SJCRH30 (cell line): ENCODE data around the gene HOPX. TPM values are rescaled to one million over a fixed set of nuclear protein-coding genes. Genes with fewer than 3 reads are reported as not detected.
"Not testable (repeated sequence)": the region's sequence is repeated elsewhere in the genome, so short reads cannot be mapped to it uniquely, and the experiment has no call there.

Experiments
- DNase-seq, 2 experiments: peaks; one replicate each; pipeline ENCODE4 v3.0.0-alpha.2; 2015 to 2020
- H3K27ac ChIP-seq: fragments of 250-450 bp; sonication (Bioruptor Pico); 2 replicates; pipeline ENCODE4 v1.5.1; 2020; ENCODE audit warnings: mild to moderate bottlenecking, moderate library complexity
- H3K27me3 ChIP-seq: fragments of 250-450 bp; sonication (Bioruptor Pico); 2 replicates; pipeline ENCODE4 v1.5.1; 2020; ENCODE audit warnings: mild to moderate bottlenecking, moderate library complexity
- H3K36me3 ChIP-seq: fragments of 250-450 bp; sonication (Bioruptor Pico); 2 replicates; pipeline ENCODE4 v1.5.1; 2020; ENCODE audit warnings: mild to moderate bottlenecking, moderate library complexity
- H3K4me1 ChIP-seq: fragments of 250-450 bp; sonication (Bioruptor Pico); 2 replicates; pipeline ENCODE4 v1.5.1; 2020; ENCODE audit warnings: mild to moderate bottlenecking, moderate library complexity
- H3K4me3 ChIP-seq: fragments of 250-450 bp; sonication (Bioruptor Pico); 2 replicates; pipeline ENCODE4 v1.5.1; 2020; ENCODE audit warnings: mild to moderate bottlenecking, moderate library complexity
- H3K9me3 ChIP-seq: fragments of 250-450 bp; sonication (Bioruptor Pico); replicated peaks from 2 replicates; pipeline ENCODE4 v1.5.1; 2020; ENCODE audit warnings: mild to moderate bottlenecking, moderate library complexity
- total RNA-seq: library from RNA; depleted of rRNA; stranded (reverse); fragments of >200 nt; shearing (Covaris generic); gene quantifications from 2 replicates; pipeline ENCODE4 v1.2.3, GENCODE V29; 2014; rRNA removed

HOPX gene, protein sequence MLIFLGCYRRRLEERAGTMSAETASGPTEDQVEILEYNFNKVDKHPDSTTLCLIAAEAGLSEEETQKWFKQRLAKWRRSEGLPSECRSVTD
- not detected in 2 replicates for total RNA-seq

GRCh38 chr4:56681158-56681852 lies at the start of gene HOPX:
Gene HOPX, minus strand, starts transcription at chr4:56681296. Its CDS starts 23,480 bp downstream, at chr4:56657816.
- no peak within 1 kb of the TSS for H3K4me3 ChIP-seq

GRCh38 chr4:56730097-56730496 lies 49.0 kb upstream of the HOPX start:
- no peak overlapping the region for H3K27ac ChIP-seq
- no peaks in the 10 kb centered on the region for H3K36me3 ChIP-seq
- no peaks in the 10 kb centered on the region for H3K9me3 ChIP-seq
- no peak for DNase-seq
- no peak overlapping the region for H3K4me3 ChIP-seq
- H3K27me3 ChIP-seq = no peaks in the 10 kb centered on the region
- no peaks in the 10 kb centered on the region for H3K4me1 ChIP-seq

More at GRCh38 chr4:56681158-56681852, at the start of gene HOPX:
- no peak for DNase-seq
- Histone ChIP-seq H3K27ac (no peak within 1 kb of the TSS), H3K9me3 (no peaks in the 10 kb centered on the region), H3K27me3 (peaks cover 6% of the 10 kb centered on the region; the same call in 1 of the 2 replicates), H3K36me3 (no peaks in the 10 kb centered on the region), H3K4me1 (no peaks in the 10 kb centered on the region)

DNA sequence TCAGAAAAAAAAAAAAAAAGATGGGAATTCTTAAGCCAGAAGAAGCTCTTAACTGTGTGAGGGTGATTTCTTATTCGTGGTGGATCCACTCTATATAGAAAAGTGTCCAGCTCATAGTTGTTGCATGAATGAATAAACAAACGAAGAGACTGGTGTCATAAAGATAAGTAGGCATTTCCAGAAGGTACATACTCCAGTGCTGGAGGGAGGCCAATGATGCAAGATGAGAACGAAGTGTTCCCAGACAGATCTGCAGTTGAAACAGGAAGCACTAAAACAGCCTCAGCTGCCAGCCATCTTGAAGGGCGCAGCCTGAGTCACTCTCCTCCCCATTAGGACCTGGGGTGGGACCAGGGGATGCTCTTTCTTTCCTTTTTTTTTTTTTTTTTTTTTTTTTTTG lies 47.4 kb upstream of the HOPX start:
- peak in 1 of 2 experiments; percentile 12 for DNase-seq
- H3K36me3 ChIP-seq = no peaks in the 10 kb centered on the region
- no peaks in the 10 kb centered on the region for H3K4me1 ChIP-seq
- H3K4me3 ChIP-seq = no peak overlapping the region
- H3K27ac ChIP-seq = no peak overlapping the region
- H3K27me3 ChIP-seq = no peaks in the 10 kb centered on the region
- H3K9me3 ChIP-seq = 0 out of 2 replicates have a peak, but pooled peaks cover 3% of the 10 kb centered on the region

DNA sequence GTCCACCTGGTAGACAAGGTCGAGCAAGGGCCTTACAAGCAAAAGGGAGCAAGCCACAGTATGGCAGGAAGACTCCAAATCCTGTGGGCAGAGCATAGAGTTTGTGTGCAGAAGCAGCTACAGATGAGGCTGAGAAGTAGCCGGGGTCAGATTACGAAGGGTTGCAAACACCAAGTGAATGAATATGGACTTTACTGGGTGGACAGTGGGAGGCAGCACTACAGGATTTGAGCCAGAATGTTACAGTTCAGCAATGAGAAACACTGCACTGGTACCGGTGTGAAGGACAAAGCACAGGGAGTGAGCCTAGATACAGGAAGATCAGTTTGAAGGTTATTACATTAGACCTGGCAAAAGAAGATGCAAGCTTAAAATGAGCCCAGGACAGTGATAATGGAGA lies 46.1 kb upstream of the HOPX start:
- Histone ChIP-seq H3K36me3 (no peaks in the 10 kb centered on the region), H3K4me3 (no peak overlapping the region), H3K27ac (no peak overlapping the region), H3K9me3 (0 out of 2 replicates have a peak, but pooled peaks cover 3% of the 10 kb centered on the region), H3K4me1 (no peaks in the 10 kb centered on the region), H3K27me3 (no peaks in the 10 kb centered on the region)
- DNase-seq = peak in 1 of 2 experiments; percentile 10

DNA sequence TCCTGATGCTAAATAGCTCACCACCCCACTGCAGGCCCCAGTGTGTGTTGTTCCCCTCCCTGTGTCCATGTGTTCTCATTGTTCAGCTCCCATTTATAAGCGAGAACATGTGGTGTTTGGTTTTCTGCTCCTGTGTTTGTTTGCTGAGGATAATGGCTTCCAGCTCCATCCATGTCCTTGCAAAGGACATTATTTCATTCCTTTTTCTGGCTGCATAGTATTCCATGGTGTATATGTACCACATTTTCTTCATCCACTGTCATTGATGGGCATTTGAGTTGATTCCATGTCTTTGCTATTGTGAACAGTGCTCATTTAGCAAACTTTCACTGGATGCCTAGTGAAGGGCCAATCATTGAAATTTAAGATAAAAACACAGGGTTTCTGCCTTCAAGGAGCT lies 45.5 kb upstream of the HOPX start:
- H3K36me3 ChIP-seq, H3K4me1 ChIP-seq, H3K4me3 ChIP-seq, DNase-seq, H3K27ac ChIP-seq, H3K27me3 ChIP-seq, H3K9me3 ChIP-seq: not testable (repeated sequence)

DNA sequence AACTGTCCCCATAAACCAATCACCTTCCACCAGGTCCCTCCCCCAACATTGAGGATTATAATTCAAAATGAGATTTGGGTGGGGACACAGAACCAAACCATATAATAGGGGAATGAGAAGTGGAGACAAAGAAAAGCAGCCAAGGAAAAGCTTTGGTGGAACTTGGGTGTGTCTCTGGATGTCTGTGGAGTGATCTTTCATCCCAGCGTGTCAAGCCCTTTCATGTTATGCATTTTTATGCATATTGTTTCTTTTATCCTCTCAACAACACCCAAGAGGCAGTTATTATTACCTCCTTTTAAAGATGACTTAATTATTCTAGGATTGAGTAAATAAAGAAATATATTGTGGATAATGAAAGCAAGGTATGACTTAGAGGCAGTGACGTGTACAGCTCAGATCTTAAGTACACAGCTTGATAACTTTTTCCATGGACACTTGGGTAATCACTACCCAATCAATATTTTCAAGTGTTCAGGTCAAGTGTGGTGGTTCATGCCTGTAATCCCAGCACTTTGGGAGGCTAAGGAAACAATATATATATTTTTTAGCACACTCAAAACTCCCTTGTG lies 42.6 kb upstream of the HOPX start:
- H3K4me3 ChIP-seq = no peak overlapping the region
- H3K9me3 ChIP-seq = 0 out of 2 replicates have a peak, but pooled peaks cover 3% of the 10 kb centered on the region
- H3K27ac ChIP-seq = no peak overlapping the region
- no peaks in the 10 kb centered on the region for H3K27me3 ChIP-seq
- no peaks in the 10 kb centered on the region for H3K36me3 ChIP-seq
- H3K4me1 ChIP-seq = no peaks in the 10 kb centered on the region
- no peak for DNase-seq

DNA sequence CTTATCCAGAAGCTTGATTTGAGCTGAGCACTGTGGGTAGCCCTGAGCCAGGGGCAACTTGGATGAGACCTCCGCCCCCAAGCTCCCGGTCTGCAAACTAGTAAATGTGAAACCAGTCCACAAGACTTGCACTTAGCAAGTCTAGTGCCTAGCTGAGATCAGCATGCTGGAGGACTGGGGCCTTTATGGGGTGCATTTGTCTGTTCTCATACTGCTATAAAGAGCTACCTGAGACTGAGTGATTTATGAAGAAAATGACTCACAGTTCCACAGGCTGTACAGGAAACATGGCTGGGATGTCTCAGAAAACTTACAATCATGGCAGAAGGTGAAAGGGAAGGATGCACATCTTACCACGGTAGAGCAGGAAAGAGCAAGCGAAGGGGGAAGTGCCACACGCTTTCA lies 42.1 kb upstream of the HOPX start:
- Histone ChIP-seq H3K27ac (no peak overlapping the region), H3K4me1 (no peaks in the 10 kb centered on the region), H3K4me3 (no peak overlapping the region), H3K27me3 (no peaks in the 10 kb centered on the region), H3K36me3 (no peaks in the 10 kb centered on the region), H3K9me3 (0 out of 2 replicates have a peak, but pooled peaks cover 3% of the 10 kb centered on the region)
- no peak for DNase-seq

DNA sequence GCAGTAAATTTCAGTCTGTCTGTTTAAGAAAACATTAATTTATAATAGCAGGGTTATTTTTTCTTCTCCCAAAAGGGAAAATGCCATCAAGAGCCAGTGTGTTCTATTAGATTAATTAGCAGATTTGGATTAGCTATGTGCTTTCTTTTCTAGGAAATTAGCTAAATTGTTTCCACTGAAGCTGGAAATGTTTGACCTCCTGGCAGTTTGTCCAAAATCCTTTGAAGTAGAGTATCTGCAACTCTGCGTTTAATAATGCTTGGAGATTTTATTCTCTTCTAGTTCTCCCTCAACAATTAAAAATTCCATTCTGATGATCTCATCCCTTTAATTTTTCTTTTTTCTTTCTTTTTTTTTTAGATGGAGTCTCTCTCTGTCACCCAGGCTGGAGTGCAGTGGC lies 27.1 kb upstream of the HOPX start:
- H3K27me3 ChIP-seq = peaks cover 7% of the 10 kb centered on the region
- H3K4me1 ChIP-seq = no peaks in the 10 kb centered on the region
- no peak for DNase-seq
- no peaks in the 10 kb centered on the region for H3K36me3 ChIP-seq
- H3K9me3 ChIP-seq = no peaks in the 10 kb centered on the region; the same call in 1 of the 2 replicates
- H3K27ac ChIP-seq = no peak overlapping the region
- H3K4me3 ChIP-seq = no peak overlapping the region

GRCh38 chr4:56705966-56706365 lies 24.9 kb upstream of the HOPX start:
- Histone ChIP-seq H3K4me3 (no peak overlapping the region), H3K36me3 (no peaks in the 10 kb centered on the region), H3K4me1 (no peaks in the 10 kb centered on the region), H3K27ac (no peak overlapping the region), H3K27me3 (peaks cover 7% of the 10 kb centered on the region), H3K9me3 (no peaks in the 10 kb centered on the region)
- DNase-seq = no peak

DNA sequence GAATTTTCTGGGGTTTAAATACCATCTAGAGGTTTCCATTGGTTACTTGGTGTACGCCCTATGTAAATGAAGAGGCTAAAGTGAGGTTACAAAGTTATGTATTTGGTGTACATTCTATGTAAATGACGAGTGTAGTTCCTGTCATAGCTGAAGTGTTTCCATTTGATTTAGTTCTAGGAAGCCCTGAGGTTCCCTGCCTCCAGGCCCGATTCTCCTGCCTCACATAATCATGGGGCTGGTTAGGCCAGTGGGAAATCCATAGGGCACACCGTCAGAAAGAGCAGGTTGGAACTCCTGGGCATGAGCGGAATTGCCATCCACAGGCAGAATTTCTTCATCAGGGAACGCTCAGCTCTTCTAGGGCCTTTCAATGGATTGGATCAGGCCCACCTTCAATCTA lies 24.2 kb upstream of the HOPX start:
- H3K27ac ChIP-seq = no peak overlapping the region
- no peaks in the 10 kb centered on the region for H3K36me3 ChIP-seq
- H3K4me1 ChIP-seq = no peaks in the 10 kb centered on the region
- no peak overlapping the region for H3K4me3 ChIP-seq
- no peaks in the 10 kb centered on the region for H3K9me3 ChIP-seq
- peaks cover 7% of the 10 kb centered on the region for H3K27me3 ChIP-seq
- DNase-seq = no peak

- no peak overlapping the region for H3K27ac ChIP-seq
- no peak for DNase-seq
These were observed 23.2 kb upstream of the HOPX start for GRCh38 chr4:56704089-56704871.

GRCh38 chr4:56703378-56703777 lies 22.3 kb upstream of the HOPX start:
- peaks cover 7% of the 10 kb centered on the region for H3K27me3 ChIP-seq
- no peak for DNase-seq
- no peak overlapping the region for H3K4me3 ChIP-seq
- H3K27ac ChIP-seq = no peak overlapping the region
- H3K36me3 ChIP-seq = no peaks in the 10 kb centered on the region; the same call in 1 of the 2 replicates
- no peaks in the 10 kb centered on the region for H3K4me1 ChIP-seq
- no peaks in the 10 kb centered on the region for H3K9me3 ChIP-seq

More at GRCh38 chr4:56704089-56704871, 23.2 kb upstream of the HOPX start:
- Histone ChIP-seq H3K4me1 (no peaks in the 10 kb centered on the region), H3K9me3 (no peaks in the 10 kb centered on the region), H3K4me3 (no peak overlapping the region), H3K27me3 (peaks cover 7% of the 10 kb centered on the region), H3K36me3 (no peaks in the 10 kb centered on the region; the same call in 1 of the 2 replicates)

- no peak for DNase-seq
- Histone ChIP-seq H3K27me3 (peaks cover 7% of the 10 kb centered on the region), H3K4me1 (no peaks in the 10 kb centered on the region), H3K36me3 (no peaks in the 10 kb centered on the region; the same call in 1 of the 2 replicates), H3K9me3 (no peaks in the 10 kb centered on the region), H3K27ac (no peak overlapping the region), H3K4me3 (no peak overlapping the region)
These were observed 20.5 kb upstream of the HOPX start for GRCh38 chr4:56701644-56702043.

- Histone ChIP-seq H3K4me1 (no peaks in the 10 kb centered on the region), H3K36me3 (no peaks in the 10 kb centered on the region; the same call in 1 of the 2 replicates), H3K9me3 (no peaks in the 10 kb centered on the region), H3K27me3 (peaks cover 5% of the 10 kb centered on the region), H3K27ac (no peak overlapping the region), H3K4me3 (no peak overlapping the region)
- DNase-seq = no peak
These were observed 20.0 kb upstream of the HOPX start for GRCh38 chr4:56701161-56701480.
